Smooth muscle cell (in vitro differentiated cells): ENCODE measurements around the gene CYB561A3. TPM values are rescaled to one million over a fixed set of nuclear protein-coding genes. Genes with fewer than 3 reads are reported as not detected.
A peak's percentile ranks its signal among the peaks of the same experiment; 100 is the strongest.

ENCODE experiments used
- DNase-seq: peaks from one replicate; lab custom pipeline; 2025; ENCODE audit not compliant: unreplicated experiment; lab: John Stamatoyannopoulos, UW
- H2AFZ ChIP-seq: fragments of 200-600 bp; sonication (generic); 2 replicates; pipeline ENCODE4 v1.6.0; 2016; ENCODE audit warnings: antibody characterized with exemption, low read depth, mild to moderate bottlenecking
- H3F3A ChIP-seq: fragments of 200-600 bp; sonication (generic); 2 replicates; pipeline ENCODE4 v1.6.0; 2017; ENCODE audit warnings: antibody characterized with exemption, low read depth
- H3K27ac ChIP-seq: fragments of 200-600 bp; sonication (generic); 2 replicates; pipeline ENCODE4 v1.5.1; 2016; ENCODE audit warnings: low read depth, mild to moderate bottlenecking
- H3K27me3 ChIP-seq: fragments of 200-600 bp; sonication (generic); 2 replicates; pipeline ENCODE4 v1.6.1; 2016; ENCODE audit warnings: low read depth, mild to moderate bottlenecking
- H3K36me3 ChIP-seq: fragments of 200-600 bp; sonication (generic); 2 replicates; pipeline ENCODE4 v1.5.1; 2016; ENCODE audit warnings: low read depth
- H3K4me1 ChIP-seq: fragments of 200-600 bp; sonication (generic); 2 replicates; pipeline ENCODE4 v1.5.1; 2016; ENCODE audit warnings: low read depth
- H3K4me2 ChIP-seq: fragments of 200-600 bp; sonication (generic); 2 replicates; pipeline ENCODE4 v1.6.0; 2016; ENCODE audit warnings: mild to moderate bottlenecking
- H3K4me3 ChIP-seq: fragments of 200-600 bp; sonication (generic); 2 replicates; pipeline ENCODE4 v1.5.1; 2016; ENCODE audit warnings: mild to moderate bottlenecking
- H3K79me2 ChIP-seq: fragments of 200-600 bp; sonication (generic); 2 replicates; pipeline ENCODE4 v1.6.0; 2016; ENCODE audit warnings: low read depth, mild to moderate bottlenecking
- H3K9ac ChIP-seq: fragments of 200-600 bp; sonication (generic); 2 replicates; pipeline ENCODE4 v1.6.0; 2016; ENCODE audit warnings: low read depth
- H3K9me3 ChIP-seq: fragments of 200-600 bp; sonication (generic); replicated peaks from 2 replicates; pipeline ENCODE4 v1.5.1; 2016; ENCODE audit warnings: low read depth
- H4K20me1 ChIP-seq: fragments of 200-600 bp; sonication (generic); 2 replicates; pipeline ENCODE4 v1.6.0; 2016; ENCODE audit warnings: low read depth
- WGBS: methylation state at CpG from one replicate; pipeline ENCODE4 v1.1.7; 2016; ENCODE audit warnings: low lambda C conversion rate; 5-methylcytosine and 5-hydroxymethylcytosine counted together
- polyA plus RNA-seq: library from polyadenylated mRNA; unstranded; fragments of >200 nt; fragmentation: Nextera tagmentation; extraction: Ambion mirVana; gene quantifications from 2 replicates; pipeline ENCODE4 v1.2.1, GENCODE V29; 2016
- total RNA-seq: library from RNA; depleted of rRNA; stranded (reverse); fragments of >200 nt; gene quantifications from 2 replicates; pipeline ENCODE4 v1.2.3, GENCODE V29; 2014
- TF ChIP-seq, protein P1 (sequence below): fragments of 200-600 bp; sonication (generic); IDR thresholded peaks from 2 replicates; pipeline ENCODE4 v1.5.1; 2017; ENCODE audit warnings: borderline replicate concordance, mild to moderate bottlenecking, antibody characterized with exemption; ENCODE audit not compliant: insufficient read depth, poor library complexity, severe bottlenecking

Gene CYB561A3
- total and polyA plus RNA-seq, 2 experiments from 2014 or later, result 19.1 to 23.7 TPM

DNA sequence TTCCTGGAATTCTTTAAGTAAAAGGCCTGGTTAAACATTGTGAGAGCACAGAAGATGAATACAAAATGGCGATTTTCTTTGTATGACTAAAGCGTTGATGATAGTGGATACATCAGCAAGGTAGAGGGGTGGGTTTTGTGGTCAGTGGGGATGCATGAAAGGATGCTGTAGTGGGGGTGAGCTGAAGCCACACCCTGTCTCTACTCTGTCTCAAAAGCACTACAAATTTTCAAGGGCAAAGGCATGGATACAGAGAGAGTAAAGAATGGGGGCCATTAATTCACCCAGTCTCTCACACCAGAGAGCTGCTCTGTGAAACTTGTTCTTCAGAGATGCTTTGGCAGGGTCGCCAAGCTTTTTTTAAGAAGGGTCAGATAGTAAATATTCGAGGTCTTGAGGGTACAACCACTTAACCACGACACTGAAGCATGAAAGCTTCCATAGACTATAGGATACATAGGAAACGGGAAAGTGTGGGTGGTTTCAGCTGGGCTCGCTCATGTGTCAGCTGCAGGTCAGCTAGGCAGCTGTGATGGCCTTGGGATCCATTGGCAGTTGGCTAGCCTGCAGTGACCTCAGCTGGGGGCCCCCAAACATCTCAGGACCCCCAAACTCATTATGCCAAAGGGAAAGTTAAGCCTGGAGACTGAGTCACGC, 8.8 kb upstream of the CYB561A3 start:
- H3K27ac ChIP-seq, result peak overlapping the region; percentile 96
- H3K4me3 ChIP-seq, result no peak overlapping the region
- H3F3A ChIP-seq, result peaks cover 4% of the 10 kb centered on the region
- H3K36me3 ChIP-seq, result no peaks in the 10 kb centered on the region
- peak overlapping the region; percentile 84 for H3K9ac ChIP-seq
- no peaks in the 10 kb centered on the region for H3K4me1 ChIP-seq
- no peaks in the 10 kb centered on the region for H4K20me1 ChIP-seq
- TF ChIP-seq, protein P1, sequence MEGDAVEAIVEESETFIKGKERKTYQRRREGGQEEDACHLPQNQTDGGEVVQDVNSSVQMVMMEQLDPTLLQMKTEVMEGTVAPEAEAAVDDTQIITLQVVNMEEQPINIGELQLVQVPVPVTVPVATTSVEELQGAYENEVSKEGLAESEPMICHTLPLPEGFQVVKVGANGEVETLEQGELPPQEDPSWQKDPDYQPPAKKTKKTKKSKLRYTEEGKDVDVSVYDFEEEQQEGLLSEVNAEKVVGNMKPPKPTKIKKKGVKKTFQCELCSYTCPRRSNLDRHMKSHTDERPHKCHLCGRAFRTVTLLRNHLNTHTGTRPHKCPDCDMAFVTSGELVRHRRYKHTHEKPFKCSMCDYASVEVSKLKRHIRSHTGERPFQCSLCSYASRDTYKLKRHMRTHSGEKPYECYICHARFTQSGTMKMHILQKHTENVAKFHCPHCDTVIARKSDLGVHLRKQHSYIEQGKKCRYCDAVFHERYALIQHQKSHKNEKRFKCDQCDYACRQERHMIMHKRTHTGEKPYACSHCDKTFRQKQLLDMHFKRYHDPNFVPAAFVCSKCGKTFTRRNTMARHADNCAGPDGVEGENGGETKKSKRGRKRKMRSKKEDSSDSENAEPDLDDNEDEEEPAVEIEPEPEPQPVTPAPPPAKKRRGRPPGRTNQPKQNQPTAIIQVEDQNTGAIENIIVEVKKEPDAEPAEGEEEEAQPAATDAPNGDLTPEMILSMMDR, result no peak
- H3K9me3 ChIP-seq, result no peaks in the 10 kb centered on the region
- H3K79me2 ChIP-seq, result no peaks in the 10 kb centered on the region
- H3K4me2 ChIP-seq, result peak overlapping the region; percentile 30
- H2AFZ ChIP-seq, result no peak overlapping the region
- no peaks in the 10 kb centered on the region for H3K27me3 ChIP-seq
- no peak for DNase-seq
- 64% methylated on average over 8 of the region's 8 CpGs for WGBS

DNA sequence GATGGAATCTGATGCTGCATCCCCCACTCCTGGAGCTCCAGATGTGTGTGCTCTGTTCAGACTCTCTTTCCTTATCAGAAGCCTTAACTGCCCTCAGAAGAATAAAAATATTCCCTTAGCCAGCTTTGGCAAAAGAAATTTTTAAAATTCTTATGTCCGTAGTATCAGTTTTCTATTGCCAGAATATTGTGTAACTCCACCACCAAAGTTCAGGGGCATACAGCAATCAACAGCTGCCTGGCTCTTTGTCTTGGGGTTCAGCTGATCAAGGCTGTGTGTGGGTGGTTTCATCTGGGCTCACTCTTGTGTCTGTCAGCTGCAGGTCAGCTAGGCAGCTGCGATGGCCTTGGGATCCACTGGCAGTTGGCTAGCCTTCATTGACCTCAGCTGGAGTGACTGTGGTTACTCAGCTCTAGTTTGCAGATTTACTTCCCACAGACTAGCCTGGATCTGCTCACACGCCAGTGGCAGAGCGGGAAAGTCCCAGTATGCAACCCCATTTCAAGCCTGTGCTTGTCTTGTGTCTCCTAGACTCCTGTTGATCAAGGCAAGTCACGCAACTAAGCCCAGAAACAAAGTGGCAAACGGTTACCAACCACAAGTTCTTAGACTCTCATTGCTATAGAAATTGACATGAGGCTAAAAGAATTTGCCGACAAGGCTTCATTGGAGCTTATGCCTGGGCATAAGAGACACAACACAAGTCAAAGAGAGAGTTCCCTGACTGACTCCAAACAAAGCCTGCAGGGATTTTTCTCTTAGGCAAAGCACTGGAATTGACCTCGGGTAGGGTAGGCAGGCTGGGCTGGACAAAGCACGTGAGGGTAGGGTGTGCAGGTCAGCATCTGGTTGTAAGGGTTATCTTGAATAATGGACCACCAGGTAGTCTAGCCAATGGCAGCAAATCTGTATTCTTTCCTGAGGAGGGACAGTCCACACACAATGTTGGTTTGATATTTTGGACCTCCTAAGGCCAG, 8.0 kb upstream of the CYB561A3 start:
- TF ChIP-seq, protein P1, result no peak
- H3K9ac ChIP-seq, result peak overlapping the region; percentile 84

DNA sequence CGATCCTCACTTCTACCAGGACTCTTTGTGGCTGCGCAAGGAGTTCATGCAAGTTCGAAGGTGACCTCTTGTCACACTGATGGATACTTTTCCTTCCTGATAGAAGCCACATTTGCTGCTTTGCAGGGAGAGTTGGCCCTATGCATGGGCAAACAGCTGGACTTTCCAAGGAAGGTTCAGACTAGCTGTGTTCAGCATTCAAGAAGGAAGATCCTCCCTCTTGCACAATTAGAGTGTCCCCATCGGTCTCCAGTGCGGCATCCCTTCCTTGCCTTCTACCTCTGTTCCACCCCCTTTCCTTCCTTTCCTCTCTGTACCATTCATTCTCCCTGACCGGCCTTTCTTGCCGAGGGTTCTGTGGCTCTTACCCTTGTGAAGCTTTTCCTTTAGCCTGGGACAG, 7.0 kb upstream of the CYB561A3 start:
- 98% methylated on average over 7 of the region's 7 CpGs for WGBS
- no peaks in the 10 kb centered on the region for H3K27me3 ChIP-seq
- H3K9ac ChIP-seq, result peak overlapping the region; percentile 81
- H3F3A ChIP-seq, result peaks cover 4% of the 10 kb centered on the region
- DNase-seq, result no peak
- no peaks in the 10 kb centered on the region for H4K20me1 ChIP-seq
- no peaks in the 10 kb centered on the region for H3K9me3 ChIP-seq
- TF ChIP-seq, protein P1, result no peak
- no peak overlapping the region for H3K4me3 ChIP-seq
- no peaks in the 10 kb centered on the region for H3K36me3 ChIP-seq
- H3K79me2 ChIP-seq, result peaks cover 9% of the 10 kb centered on the region
- H3K4me1 ChIP-seq, result no peaks in the 10 kb centered on the region
- peak overlapping the region; percentile 43 for H3K4me2 ChIP-seq
- H2AFZ ChIP-seq, result no peak overlapping the region
- peak overlapping the region; percentile 96 for H3K27ac ChIP-seq

More for the DNA sequence above, 8.0 kb upstream of the CYB561A3 start:
- WGBS, result 38% methylated on average over 9 of the region's 9 CpGs
- no peaks in the 10 kb centered on the region for H4K20me1 ChIP-seq
- H3F3A ChIP-seq, result peaks cover 4% of the 10 kb centered on the region
- no peaks in the 10 kb centered on the region for H3K27me3 ChIP-seq
- H3K4me3 ChIP-seq, result no peak overlapping the region
- H3K4me2 ChIP-seq, result peak overlapping the region; percentile 43
- H3K9me3 ChIP-seq, result no peaks in the 10 kb centered on the region
- H3K79me2 ChIP-seq, result no peaks in the 10 kb centered on the region
- H2AFZ ChIP-seq, result no peak overlapping the region
- H3K36me3 ChIP-seq, result no peaks in the 10 kb centered on the region
- peak overlapping the region; percentile 96 for H3K27ac ChIP-seq
- no peaks in the 10 kb centered on the region for H3K4me1 ChIP-seq
- DNase-seq, result no peak
